Stimulated activated CD4-positive, alpha-beta T cell treated with anti-CD3 and anti-CD28 coated beads, Interleukin-1b, Interleukin-23, amount 100 ng/mL, for 24 hours (primary cell): Measurements from ENCODE around the gene PRPF31.

ENCODE experiments used
- DNase-seq, 4 experiments: peaks; one replicate each; pipeline ENCODE4 v3.0.0-alpha.2; 2020; ENCODE audit warnings: low read depth in 4 of 4, low spot score in 1 of 4

PRPF31 gene

GRCh38 chr19:54138489-54139256 lies 23.1 kb downstream of the PRPF31 start:
- DNase-seq = no peak

GRCh38 chr19:54141356-54141755 lies 25.8 kb downstream of the PRPF31 start:
- DNase-seq = no peak

DNA sequence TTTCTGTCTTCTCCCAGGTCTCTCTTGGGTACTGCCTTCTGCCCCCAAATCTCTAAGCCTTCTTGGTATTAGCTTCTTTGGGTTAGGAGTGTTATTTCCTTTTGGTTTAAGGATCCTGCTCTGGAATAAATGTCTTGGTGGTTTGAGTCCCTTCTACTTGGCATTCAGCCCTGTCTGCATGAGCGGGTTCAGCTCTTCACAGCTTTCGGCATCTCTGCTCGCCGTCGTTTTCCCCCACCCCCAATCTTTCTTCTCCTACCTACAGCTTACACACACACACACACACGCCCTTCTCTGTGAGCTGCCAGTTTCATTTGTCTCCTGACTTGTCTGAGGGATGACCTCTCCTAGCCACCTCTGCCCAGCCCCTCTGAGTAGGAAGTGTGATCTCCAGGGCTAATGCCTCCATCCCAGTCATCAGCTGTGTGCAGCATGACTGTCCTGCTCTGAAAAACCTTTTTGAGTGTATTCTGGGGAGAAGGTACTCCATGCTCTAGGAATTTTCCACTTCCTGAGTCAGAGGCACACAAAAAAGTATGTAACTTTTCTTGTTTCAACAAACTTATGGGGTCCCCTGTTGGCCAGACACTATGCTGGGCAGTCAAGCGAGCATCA lies 26.7 kb downstream of the PRPF31 start:
- DNase-seq = no peak

DNA sequence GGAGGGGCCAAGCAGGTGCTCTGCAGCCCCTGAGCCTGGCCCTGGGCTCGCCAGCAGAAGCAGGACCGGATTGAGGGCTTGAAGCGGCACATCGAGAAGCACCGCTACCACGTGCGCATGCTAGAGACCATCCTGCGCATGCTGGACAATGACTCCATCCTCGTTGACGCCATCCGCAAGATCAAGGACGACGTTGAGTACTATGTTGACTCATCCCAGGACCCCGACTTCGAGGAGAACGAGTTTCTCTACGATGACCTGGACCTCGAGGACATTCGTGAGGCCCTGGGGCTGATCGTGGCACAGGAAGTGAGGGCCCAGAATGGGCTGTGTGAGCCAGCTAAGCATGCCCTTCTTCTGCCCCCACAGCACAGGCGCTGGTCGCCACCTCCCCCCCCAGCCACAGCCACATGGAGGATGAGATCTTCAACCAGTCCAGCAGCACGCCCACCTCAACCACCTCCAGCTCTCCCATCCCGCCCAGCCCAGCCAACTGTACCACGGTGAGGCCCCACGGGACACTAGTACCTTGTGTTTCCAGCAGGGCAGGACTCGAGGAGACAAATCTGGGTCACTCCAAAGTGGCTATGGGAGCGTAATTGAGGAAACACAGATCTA lies 30.1 kb downstream of the PRPF31 start:
- no peak for DNase-seq

DNA sequence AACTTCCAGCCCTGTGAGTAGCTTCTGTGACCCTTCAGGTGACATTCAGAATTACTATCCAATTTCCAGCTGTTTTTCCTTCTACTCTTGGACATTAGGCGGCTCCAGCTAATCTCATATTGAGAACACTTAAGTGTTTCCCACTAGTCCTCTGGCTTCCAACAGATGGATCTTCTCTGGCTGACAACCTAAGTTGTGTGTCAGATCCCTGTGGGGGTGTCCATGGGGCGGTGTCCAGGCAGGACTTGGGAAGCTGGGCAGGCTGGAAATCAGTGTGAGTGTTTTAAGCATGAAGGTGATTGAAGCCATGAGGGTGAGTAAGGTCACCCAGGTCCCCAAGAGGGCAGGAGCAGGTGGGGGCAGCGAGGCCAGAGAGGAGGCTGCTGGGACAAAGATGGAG lies 32.1 kb downstream of the PRPF31 start:
- no peak for DNase-seq

GRCh38 chr19:54148158-54148557 lies 32.6 kb downstream of the PRPF31 start:
- no peak for DNase-seq

- DNase-seq = no peak
Measured at GRCh38 chr19:54149021-54149812, 33.7 kb downstream of the PRPF31 start.

DNA sequence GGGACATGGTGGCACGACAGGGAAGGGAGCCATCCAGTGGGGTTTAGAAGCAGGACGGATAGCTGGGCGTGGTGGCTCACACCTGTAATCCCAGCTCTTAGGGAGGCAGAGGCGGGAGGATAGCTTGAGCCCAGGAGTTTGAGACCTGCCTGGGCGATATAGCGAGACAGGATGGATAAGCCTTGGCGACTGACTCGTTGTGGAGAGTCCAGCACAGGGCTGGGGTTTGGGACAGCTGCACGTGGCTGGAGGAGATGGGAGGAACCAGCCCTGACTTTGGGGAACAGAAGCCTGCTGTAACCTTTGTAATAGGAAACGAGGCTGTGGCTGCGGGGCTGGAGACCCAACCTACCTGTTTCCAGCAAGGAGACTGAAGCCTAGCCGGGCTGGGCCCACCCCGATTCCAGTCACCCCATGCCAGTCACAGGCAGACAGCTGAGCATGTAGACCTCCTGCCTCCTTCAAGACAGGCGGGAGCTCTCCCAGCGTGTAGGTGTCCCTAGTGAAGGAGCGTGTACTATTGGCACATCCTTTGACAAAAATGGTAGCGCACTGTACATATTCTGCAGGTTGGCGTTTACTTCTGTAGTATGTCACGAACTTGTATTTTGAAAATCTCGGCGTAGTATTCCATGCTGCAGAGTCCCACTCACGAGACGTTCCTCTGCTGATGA lies 35.9 kb downstream of the PRPF31 start:
- no peak for DNase-seq

DNA sequence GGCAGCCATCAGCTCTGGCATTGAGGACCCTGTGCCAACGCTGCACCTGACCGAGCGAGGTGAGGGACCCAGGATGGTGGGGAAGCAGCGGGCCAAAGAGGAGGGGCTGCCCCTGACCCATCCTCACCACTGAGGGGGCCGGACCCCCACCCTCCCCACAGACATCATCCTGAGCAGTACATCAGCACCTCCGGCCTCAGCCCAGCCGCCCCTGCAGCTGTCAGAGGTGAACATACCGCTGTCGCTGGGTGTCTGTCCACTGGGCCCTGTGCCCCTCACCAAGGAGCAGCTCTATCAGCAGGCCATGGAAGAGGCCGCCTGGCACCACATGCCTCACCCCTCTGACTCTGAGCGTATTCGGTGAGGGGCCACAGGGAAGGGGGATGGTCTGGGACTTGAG lies 36.7 kb downstream of the PRPF31 start:
- no peak for DNase-seq

DNA sequence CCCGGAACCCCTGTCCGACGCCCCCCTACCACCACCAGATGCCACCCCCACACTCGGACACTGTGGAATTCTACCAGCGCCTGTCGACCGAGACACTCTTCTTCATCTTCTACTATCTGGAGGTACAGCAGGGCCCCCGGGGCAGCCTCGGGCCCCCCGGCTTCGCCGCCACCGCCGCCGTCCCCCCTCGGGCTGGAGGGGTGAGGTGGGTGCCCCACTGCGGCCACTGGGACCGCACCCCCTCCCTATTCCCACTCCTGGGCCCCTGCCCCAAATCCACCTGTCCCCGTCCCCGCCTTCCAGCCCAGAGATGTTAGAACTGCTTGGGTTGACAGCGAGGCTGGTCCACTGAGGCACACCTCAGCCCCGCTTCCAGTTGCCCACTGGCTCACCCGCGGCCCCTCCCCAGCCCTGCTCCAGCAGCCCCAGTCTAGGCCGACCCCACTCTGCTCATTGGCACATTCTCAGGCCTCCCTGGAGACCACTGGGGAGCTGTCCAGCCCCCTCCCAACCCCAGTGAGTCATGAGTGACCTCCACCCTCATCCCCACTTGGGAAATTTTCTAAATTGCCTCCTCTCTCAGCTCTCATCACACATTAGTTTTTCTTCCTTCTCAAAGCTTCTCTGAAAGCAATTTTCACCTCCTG lies 37.4 kb downstream of the PRPF31 start:
- DNase-seq = no peak

DNA sequence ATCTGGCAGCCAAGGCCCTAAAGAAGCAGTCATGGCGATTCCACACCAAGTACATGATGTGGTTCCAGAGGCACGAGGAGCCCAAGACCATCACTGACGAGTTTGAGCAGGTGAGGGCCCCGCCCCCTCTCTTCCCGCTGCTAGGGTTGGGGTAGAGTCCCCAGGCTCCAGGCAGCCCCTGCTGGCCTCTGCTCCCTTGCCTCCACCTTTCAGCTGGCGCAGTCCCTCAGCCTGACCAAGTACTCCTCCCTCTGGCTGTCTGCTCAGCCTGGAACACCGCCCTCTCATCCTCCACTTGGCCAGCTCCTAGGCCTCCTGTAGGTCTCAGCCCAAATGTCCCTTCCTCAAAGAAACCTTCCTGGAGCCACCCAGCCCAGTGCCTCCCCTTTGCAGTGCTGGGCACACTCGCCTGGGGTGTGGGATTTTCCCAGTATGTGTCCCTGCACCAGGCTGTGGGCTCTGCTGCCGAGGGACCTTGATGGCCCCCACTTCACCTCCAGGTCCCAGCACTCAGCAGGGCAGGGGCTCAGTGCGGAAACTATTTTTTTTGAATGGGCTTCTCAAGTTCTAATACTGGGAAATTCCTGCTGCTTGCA lies 38.3 kb downstream of the PRPF31 start:
- DNase-seq = no peak

GRCh38 chr19:54154603-54155345 lies 39.2 kb downstream of the PRPF31 start:
- no peak for DNase-seq

DNA sequence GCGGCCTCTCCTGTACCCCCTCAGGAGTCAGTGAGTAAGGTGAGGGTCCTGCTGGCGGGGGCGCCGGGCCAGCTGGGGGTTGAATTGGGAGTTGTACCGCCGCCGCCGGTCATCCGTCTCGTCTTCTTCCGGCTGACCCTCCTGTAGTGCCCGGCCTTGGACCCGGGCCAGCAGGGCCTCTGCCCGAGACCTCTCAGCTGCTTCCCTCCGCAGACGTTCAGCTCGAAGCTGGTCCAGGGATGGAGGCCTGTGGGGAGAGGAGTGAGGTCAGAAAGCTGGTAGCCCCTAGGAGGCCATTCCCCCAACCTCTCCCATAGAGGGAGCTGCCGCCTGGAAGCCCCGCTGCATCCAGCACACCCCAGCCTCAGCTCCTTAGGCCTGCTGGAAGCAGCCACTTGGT lies 40.1 kb downstream of the PRPF31 start:
- no peak for DNase-seq

DNA sequence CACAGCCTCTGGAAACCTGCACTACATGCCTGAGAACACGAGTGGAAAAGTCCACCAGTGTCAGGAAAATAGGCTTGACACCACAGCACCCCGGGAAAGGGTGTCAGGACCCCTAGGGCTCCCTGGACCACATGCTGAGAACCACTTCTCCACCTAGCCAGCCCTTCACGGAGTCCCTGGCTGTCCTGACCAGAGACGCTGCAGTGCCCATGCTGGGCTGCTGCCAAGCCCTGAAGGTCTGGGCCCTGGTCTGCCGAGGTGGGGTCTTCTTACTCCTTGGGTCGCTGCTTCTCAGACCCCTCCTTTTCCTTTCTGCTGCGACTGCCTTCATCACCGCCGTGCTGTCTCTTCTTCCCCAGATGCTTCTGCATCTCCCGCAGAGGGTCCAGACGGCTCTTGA lies 40.9 kb downstream of the PRPF31 start:
- no peak for DNase-seq

- no peak for DNase-seq
Measured at GRCh38 chr19:54156953-54157352, 41.4 kb downstream of the PRPF31 start.

DNA sequence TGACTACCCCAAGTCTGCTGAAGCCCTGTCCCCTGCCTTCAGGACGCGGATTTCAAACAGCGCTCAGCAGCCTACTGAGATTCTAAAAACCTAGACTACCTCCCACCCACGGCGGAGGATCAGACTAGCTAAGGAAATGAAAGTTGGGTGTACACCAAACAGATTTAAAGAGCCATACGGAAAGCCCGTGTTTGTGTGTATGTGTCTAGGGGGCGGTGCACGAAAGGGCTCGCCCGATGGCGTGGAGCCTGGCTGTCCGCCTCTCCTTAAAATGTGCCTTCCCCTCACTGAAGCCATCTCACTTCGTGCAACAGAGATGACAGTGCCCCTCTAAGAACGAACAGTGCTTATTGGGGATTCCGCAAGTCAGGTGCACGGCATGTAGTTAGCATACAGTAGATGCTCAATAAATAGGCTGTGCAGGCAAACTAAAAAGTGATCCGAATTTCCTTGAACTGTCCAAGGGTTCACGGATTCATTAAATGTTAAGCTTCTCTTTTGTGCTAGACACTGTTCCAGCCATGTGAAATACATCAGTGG lies 43.3 kb downstream of the PRPF31 start:
- DNase-seq = peak in 1 of 4 experiments; percentile 26

DNA sequence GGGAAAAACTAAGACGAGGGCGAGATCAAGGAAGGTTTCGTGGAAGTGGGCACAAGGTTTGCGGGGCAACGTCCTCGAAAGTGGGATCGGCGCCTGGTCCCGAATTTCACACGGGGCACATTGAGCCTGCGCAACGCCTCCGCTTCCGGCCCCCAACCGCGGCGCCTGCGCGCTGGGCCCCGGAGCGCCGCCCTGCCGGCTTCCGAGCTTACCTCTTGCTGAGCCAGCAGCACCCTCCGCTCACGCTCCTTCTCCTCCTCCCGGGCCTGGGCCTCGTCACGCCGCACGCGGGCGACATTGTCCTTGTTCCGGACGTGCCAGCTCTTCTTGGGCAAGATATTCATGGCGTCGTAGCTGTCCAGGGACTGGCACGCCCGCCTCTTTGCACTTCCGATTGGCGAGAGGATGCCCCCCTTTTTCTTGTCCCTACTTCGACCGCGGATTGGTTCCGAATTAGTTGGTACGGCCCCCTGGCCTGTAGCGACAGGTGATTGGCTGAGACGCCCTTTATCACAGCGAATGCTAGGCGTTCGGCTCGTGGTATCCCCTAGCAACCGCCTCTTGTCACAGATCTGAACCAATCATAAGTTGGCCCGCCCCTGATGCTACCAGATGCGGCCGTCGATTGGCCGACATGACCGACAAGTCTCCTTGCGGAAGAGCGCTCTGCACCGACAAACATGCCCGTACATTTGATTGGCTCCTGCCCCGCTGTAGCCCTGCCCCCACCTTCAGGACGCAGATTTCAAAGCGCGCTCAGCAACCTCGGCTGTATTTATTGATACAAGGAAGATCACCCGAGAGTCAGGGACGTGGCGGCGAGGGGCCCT lies 44.0 kb downstream of the PRPF31 start, which contains the start of gene LENG1:
TSS of gene LENG1 (minus strand) at position 370 of the 830 bp plus-strand sequence. CDS start at position 344, 26 bp downstream.
- DNase-seq = peak; percentile 88 to 97 (median 97)

DNA sequence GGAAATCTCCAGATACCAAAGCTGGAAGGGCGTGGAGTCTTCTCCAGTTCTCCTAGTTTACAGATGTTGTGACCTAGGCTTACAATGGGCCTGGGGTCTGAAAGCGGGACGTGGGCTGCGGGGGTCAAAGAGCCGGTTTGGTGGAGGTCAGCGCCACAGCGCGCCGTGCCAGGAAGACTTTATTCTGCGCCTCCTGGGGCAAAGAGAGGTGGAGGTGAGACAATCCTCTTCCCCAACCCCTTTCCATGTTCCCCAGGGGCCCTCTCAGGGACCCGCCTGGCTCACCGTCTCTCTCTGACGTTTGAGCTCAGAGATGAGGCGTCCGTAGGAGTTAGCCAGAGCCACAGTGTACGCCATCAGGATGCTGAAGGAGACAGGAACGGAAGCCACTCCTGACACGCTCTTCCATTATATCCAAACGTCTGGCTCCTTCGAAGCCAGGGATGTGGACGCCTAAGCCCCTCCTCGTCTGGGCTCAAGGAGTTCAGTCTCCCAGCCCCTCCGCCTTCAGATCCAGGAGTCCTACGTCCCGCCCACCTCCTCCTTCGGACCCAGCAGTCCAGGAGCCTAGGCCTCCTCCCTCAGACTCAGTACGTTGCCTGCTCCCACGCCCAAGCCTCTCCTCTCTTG lies 44.7 kb downstream of the PRPF31 start:
- no peak for DNase-seq
